OCI-LY7 (cell line): ENCODE data around the gene SAMM50.

Experiments used
- EZH2phosphoT487 ChIP-seq: fragments of 200-600 bp; sonication (generic); IDR thresholded peaks from 2 replicates; pipeline ENCODE4 v1.6.1; 2018; ENCODE audit warnings: low read depth, borderline replicate concordance, mild to moderate bottlenecking, mixed run types, antibody characterized with exemption, low read length, moderate library complexity, mixed read lengths
- TF ChIP-seq, protein P1 (sequence below): fragments of 200-600 bp; sonication (generic); conservative IDR thresholded peaks from 2 replicates; pipeline ENCODE4 v1.5.1; 2014; ENCODE audit warnings: mild to moderate bottlenecking, antibody characterized with exemption, low read length, moderate library complexity, mixed read lengths

DNA sequence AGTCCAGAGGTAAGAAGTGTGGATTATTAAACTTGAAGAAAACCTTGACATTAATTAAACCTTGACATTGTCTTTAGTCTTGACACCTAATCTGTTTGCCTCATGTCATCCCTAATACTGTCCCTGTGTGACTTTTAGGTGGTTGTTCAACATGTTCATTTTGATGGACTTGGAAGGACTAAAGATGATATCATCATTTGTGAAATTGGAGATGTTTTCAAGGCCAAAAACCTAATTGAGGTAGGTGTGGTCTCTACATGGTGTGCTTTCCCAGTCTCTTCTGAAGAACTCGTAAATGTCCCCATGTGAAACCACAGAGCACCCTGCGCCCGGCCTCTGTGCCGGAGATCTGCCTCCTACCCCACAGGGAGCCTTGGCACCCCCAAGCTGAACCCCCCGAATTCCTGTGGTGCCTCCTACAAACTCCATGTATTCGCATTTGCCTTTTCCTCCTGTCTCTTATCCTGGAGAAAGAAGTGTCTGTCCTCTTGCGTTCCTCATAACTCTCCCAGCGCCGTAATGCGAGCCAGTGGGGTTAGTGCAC is 9.1 kb downstream of the SAMM50 start:
- TF ChIP-seq, protein P1, sequence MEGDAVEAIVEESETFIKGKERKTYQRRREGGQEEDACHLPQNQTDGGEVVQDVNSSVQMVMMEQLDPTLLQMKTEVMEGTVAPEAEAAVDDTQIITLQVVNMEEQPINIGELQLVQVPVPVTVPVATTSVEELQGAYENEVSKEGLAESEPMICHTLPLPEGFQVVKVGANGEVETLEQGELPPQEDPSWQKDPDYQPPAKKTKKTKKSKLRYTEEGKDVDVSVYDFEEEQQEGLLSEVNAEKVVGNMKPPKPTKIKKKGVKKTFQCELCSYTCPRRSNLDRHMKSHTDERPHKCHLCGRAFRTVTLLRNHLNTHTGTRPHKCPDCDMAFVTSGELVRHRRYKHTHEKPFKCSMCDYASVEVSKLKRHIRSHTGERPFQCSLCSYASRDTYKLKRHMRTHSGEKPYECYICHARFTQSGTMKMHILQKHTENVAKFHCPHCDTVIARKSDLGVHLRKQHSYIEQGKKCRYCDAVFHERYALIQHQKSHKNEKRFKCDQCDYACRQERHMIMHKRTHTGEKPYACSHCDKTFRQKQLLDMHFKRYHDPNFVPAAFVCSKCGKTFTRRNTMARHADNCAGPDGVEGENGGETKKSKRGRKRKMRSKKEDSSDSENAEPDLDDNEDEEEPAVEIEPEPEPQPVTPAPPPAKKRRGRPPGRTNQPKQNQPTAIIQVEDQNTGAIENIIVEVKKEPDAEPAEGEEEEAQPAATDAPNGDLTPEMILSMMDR: no peak
- TF ChIP-seq EZH2phosphoT487: no peak
